Measurements from ENCODE around the gene ZNF606. TPM values are rescaled to one million over a fixed set of nuclear protein-coding genes. Genes with fewer than 3 reads are reported as not detected.
"Not testable (repeated sequence)": the region's sequence is repeated elsewhere in the genome, so short reads cannot be mapped to it uniquely, and the experiment has no call there.

Gene ZNF606
- total RNA-seq, 2 experiments from 2014 or later: 11.1 to 13.6 TPM

DNA sequence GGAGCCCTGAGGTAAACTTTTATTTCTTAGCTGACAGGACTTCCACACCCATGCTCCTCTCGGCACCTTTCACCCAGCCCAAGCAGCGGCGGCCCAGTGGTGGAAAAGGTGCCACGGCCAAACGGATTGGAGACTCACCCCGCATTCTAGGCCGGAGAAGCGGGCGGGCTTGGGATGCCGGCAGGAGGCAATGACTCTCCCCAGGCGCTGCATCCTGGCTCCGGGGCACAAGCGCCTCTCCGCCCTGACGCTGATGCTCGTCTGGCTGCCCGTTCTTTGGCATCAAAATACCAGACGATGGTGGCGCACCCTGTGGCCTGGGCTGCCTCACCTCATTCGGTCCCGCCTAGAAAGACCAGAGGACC, 6.7 kb upstream of the ZNF606 start:
- intact Hi-C loops (cut with DNase I, micrococcal nuclease): loop anchor here in 1 of 2 experiments (10.0 kb wide), 2 partner anchors 284 to 1614 kb away; partner anchors contain the start of genes ZNF582 and ZNF671
- TF ChIP-seq, protein P1, sequence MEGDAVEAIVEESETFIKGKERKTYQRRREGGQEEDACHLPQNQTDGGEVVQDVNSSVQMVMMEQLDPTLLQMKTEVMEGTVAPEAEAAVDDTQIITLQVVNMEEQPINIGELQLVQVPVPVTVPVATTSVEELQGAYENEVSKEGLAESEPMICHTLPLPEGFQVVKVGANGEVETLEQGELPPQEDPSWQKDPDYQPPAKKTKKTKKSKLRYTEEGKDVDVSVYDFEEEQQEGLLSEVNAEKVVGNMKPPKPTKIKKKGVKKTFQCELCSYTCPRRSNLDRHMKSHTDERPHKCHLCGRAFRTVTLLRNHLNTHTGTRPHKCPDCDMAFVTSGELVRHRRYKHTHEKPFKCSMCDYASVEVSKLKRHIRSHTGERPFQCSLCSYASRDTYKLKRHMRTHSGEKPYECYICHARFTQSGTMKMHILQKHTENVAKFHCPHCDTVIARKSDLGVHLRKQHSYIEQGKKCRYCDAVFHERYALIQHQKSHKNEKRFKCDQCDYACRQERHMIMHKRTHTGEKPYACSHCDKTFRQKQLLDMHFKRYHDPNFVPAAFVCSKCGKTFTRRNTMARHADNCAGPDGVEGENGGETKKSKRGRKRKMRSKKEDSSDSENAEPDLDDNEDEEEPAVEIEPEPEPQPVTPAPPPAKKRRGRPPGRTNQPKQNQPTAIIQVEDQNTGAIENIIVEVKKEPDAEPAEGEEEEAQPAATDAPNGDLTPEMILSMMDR (IDR thresholded peaks at IDR 0.05): no peak
- ChIA-PET CTCF (no interaction called here), POLR2A (no interaction called here)
- Histone ChIP-seq H3K36me3 (ENCODE audit: insufficient read depth, low read length) (peaks cover 9% of the 10 kb centered on the region), H3K27ac (ENCODE audit: low read depth in 1 of 2, low read length in 2 of 2) (no peak overlapping the region), H3K4me1 (ENCODE audit: insufficient read depth, low read length) (peaks cover 8% of the 10 kb centered on the region), H3K9me3 (ENCODE audit: control insufficient read depth in 1 of 2, insufficient read depth in 1 of 2, low read length in 2 of 2) (peaks cover 70 to 85% of the 10 kb centered on the region in 2 experiments), H3K4me3 (ENCODE audit: low read length) (no peak overlapping the region), H3K27me3 (ENCODE audit: control insufficient read depth in 1 of 2, insufficient read depth in 2 of 2, low read length in 2 of 2) (peaks cover 0 to 5% of the 10 kb centered on the region in 2 experiments)
- Mint-ChIP-seq H3K27me3 (no peaks in the 10 kb centered on the region), H3K36me3 (ENCODE audit: low read depth) (peaks cover 60% of the 10 kb centered on the region), H3K4me1 (ENCODE audit: low read depth) (peaks cover 4% of the 10 kb centered on the region), H3K4me3 (peak overlapping the region; percentile 66), H3K27ac (no peak overlapping the region), H3K9me3 (peaks cover 17% of the 10 kb centered on the region)
- DNase-seq (no peak), ATAC-seq (ENCODE audit: poor library complexity) (no peak)

DNA sequence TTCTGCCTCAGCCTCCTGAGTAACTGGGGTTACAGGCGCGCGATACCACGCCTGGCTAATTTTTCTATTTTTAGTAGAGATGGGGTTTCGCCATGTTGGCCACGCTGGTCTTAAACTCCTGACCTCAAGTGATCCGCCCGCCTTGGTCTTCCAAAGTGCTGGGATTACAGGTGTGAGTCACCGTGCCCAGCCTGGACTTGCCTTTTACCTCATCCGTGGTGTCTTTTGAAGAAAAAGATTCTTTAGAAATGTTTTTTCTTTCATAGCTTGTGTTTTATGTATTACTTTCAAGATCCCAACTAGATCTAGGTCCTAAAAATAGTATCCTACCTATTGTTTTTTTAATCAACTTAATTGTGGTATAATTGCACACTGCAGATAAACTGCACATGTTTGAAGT, 6.3 kb upstream of the ZNF606 start:
- H3K9me3 ChIP-seq (ENCODE audit: control insufficient read depth in 1 of 2, insufficient read depth in 1 of 2, low read length in 2 of 2): peaks cover 74 to 85% of the 10 kb centered on the region in 2 experiments
- ATAC-seq (ENCODE audit: poor library complexity); H3K27ac ChIP-seq (ENCODE audit: low read depth in 1 of 2, low read length in 2 of 2); CTCF ChIA-PET; H3K27me3 Mint-ChIP-seq; H3K4me3 ChIP-seq (ENCODE audit: low read length); POLR2A ChIA-PET; DNase-seq; H3K27ac Mint-ChIP-seq; H3K4me1 ChIP-seq (ENCODE audit: insufficient read depth, low read length); H3K4me1 Mint-ChIP-seq (ENCODE audit: low read depth); H3K27me3 ChIP-seq (ENCODE audit: control insufficient read depth in 1 of 2, insufficient read depth in 2 of 2, low read length in 2 of 2): not testable (repeated sequence)
- intact Hi-C loops (cut with DNase I, micrococcal nuclease): loop anchor here in 1 of 2 experiments (10.0 kb wide), 2 partner anchors 284 to 1614 kb away; partner anchors contain the start of genes ZNF582 and ZNF671
- H3K36me3 Mint-ChIP-seq (ENCODE audit: low read depth): peaks cover 64% of the 10 kb centered on the region
- peaks cover 20% of the 10 kb centered on the region for H3K9me3 Mint-ChIP-seq
- H3K36me3 ChIP-seq (ENCODE audit: insufficient read depth, low read length): peaks cover 12% of the 10 kb centered on the region
- peak overlapping the region; percentile 4 for H3K4me3 Mint-ChIP-seq

GRCh38 chr19:58007285-58007684, 4.7 kb upstream of the ZNF606 start:
- Histone ChIP-seq H3K4me1 (ENCODE audit: insufficient read depth, low read length) (peaks cover 21% of the 10 kb centered on the region), H3K27ac (ENCODE audit: low read depth in 1 of 2, low read length in 2 of 2) (no peak overlapping the region), H3K27me3 (ENCODE audit: control insufficient read depth in 1 of 2, insufficient read depth in 2 of 2, low read length in 2 of 2) (peaks cover 0 to 5% of the 10 kb centered on the region in 2 experiments), H3K36me3 (ENCODE audit: insufficient read depth, low read length) (peaks cover 12% of the 10 kb centered on the region), H3K4me3 (ENCODE audit: low read length) (no peak overlapping the region), H3K9me3 (ENCODE audit: control insufficient read depth in 1 of 2, insufficient read depth in 1 of 2, low read length in 2 of 2) (peaks cover 74 to 79% of the 10 kb centered on the region in 2 experiments)
- ATAC-seq (ENCODE audit: poor library complexity): no peak
- Mint-ChIP-seq H3K36me3 (ENCODE audit: low read depth) (peaks cover 72% of the 10 kb centered on the region), H3K27ac (peak overlapping the region; percentile 1), H3K4me3 (no peak overlapping the region), H3K9me3 (peaks cover 22% of the 10 kb centered on the region), H3K4me1 (ENCODE audit: low read depth) (peaks cover 9% of the 10 kb centered on the region), H3K27me3 (no peaks in the 10 kb centered on the region)
- ChIA-PET CTCF (no interaction called here), POLR2A (no interaction called here)
- intact Hi-C loops (cut with DNase I, micrococcal nuclease): loop anchor here in 1 of 2 experiments (10.0 kb wide), 2 partner anchors 282 to 1612 kb away; partner anchors contain the start of genes ZNF582 and ZNF671
- TF ChIP-seq, protein P1 (IDR thresholded peaks at IDR 0.05): no peak
- DNase-seq: no peak
